Vagina (tissue), 2 donors: ENCODE results near the gene FAM204A. TPM values are rescaled to one million over a fixed set of nuclear protein-coding genes. Genes with fewer than 3 reads are reported as not detected.

Experiments
- DNase-seq, 2 donors: peaks; one replicate each; pipeline ENCODE4 v3.0.0-alpha.2; 2017; ENCODE audit errors: extremely low spot score in 2 of 2
- H3K27ac ChIP-seq: fragments of 200-600 bp; sonication (generic); one replicate; pipeline ENCODE4 v1.5.1; 2019
- H3K27me3 ChIP-seq: fragments of 200-600 bp; sonication (generic); one replicate; pipeline ENCODE4 v1.5.1; 2019
- H3K36me3 ChIP-seq, 2 donors: fragments of 200-600 bp; sonication (generic); one replicate each; pipeline ENCODE4 v1.5.1; 2017 to 2019
- H3K4me1 ChIP-seq: fragments of 200-600 bp; sonication (generic); one replicate; pipeline ENCODE4 v1.5.1; 2019
- H3K4me3 ChIP-seq, 2 donors: fragments of 200-600 bp; sonication (generic); 1 replicate in 1 of 2; 2 replicates in 1 of 2; pipeline ENCODE4 v1.5.1; 2016 to 2019
- H3K9me3 ChIP-seq: fragments of 200-600 bp; sonication (generic); one replicate; pipeline ENCODE4 v1.5.1; 2019
- CTCF ChIP-seq, 3 experiments: fragments of 450-650 bp in 2 of 3; fragments of 200-600 bp in 1 of 3; sonication (generic) in 1 of 3; IDR thresholded peaks; one replicate each; pipeline ENCODE4 v1.5.1; 2017 to 2019; ENCODE audit warnings: antibody characterized with exemption in 3 of 3, mild to moderate bottlenecking in 2 of 3, moderate library complexity in 2 of 3
- POLR2A ChIP-seq, 2 donors: fragments of 450-650 bp; IDR thresholded peaks; one replicate each; pipeline ENCODE4 v1.6.1; 2017; ENCODE audit warnings: antibody characterized with exemption in 2 of 2, mild to moderate bottlenecking in 2 of 2, moderate library complexity in 2 of 2
- POLR2AphosphoS5 ChIP-seq, 2 donors: sonication (generic); formaldehyde crosslinking; IDR thresholded peaks; one replicate each; pipeline ENCODE4 v1.9.0; 2017; ENCODE audit warnings: antibody characterized with exemption in 2 of 2, mild to moderate bottlenecking in 2 of 2, low read depth in 1 of 2; ENCODE audit not compliant: insufficient read depth in 1 of 2
- intact Hi-C: fragments of 100-400 bp; cut with DNase I; formaldehyde crosslinking; loops from one replicate; pipeline ENCODE4 v1.15.1; 2023
- total RNA-seq: library from RNA; depleted of rRNA; stranded (reverse); fragments of >200 nt; gene quantifications from one replicate; pipeline ENCODE4 v1.2.3, GENCODE V29; 2016

FAM204A gene
- total RNA-seq, 1 donor from 2014 or later, result 23.1 TPM

- no peaks in the 10 kb centered on the region for H3K36me3 ChIP-seq
- intact Hi-C loops, result no loop called here
- H3K9me3 ChIP-seq, result no peaks in the 10 kb centered on the region
- TF ChIP-seq CTCF (IDR thresholded peaks at IDR 0.05) (no peak), POLR2AphosphoS5 (IDR thresholded peaks at IDR 0.05; ENCODE audit: insufficient read depth in 1 of 2, low read depth in 1 of 2) (no peak), POLR2A (IDR thresholded peaks at IDR 0.05) (no peak)
- H3K4me3 ChIP-seq, result no peak overlapping the region
- H3K27ac ChIP-seq, result no peak overlapping the region
- H3K4me1 ChIP-seq, result peaks cover under 1% of the 10 kb centered on the region
- DNase-seq, result no peak
- no peaks in the 10 kb centered on the region for H3K27me3 ChIP-seq
Observed at GRCh38 chr10:118266098-118266748, 75.9 kb downstream of the FAM204A start.

- Histone ChIP-seq H3K9me3 (no peaks in the 10 kb centered on the region), H3K36me3 (no peaks in the 10 kb centered on the region), H3K27ac (no peak overlapping the region), H3K27me3 (no peaks in the 10 kb centered on the region), H3K4me3 (no peak overlapping the region), H3K4me1 (no peaks in the 10 kb centered on the region)
- intact Hi-C loops, result no loop called here
- TF ChIP-seq POLR2AphosphoS5 (IDR thresholded peaks at IDR 0.05; ENCODE audit: insufficient read depth in 1 of 2, low read depth in 1 of 2) (no peak), CTCF (IDR thresholded peaks at IDR 0.05) (no peak), POLR2A (IDR thresholded peaks at IDR 0.05) (no peak)
- DNase-seq, result no peak
Observed at GRCh38 chr10:118264838-118265470, 77.2 kb downstream of the FAM204A start.

- DNase-seq, result no peak
- no peaks in the 10 kb centered on the region for H3K27me3 ChIP-seq
- no peaks in the 10 kb centered on the region for H3K9me3 ChIP-seq
- TF ChIP-seq CTCF (IDR thresholded peaks at IDR 0.05), result no peak
- no peak for TF ChIP-seq POLR2A (IDR thresholded peaks at IDR 0.05)
- TF ChIP-seq POLR2AphosphoS5 (IDR thresholded peaks at IDR 0.05; ENCODE audit: insufficient read depth in 1 of 2, low read depth in 1 of 2), result no peak
- H3K36me3 ChIP-seq, result no peaks in the 10 kb centered on the region
- no peak overlapping the region for H3K27ac ChIP-seq
- no peak overlapping the region for H3K4me3 ChIP-seq
- intact Hi-C loops, result no loop called here
- H3K4me1 ChIP-seq, result no peaks in the 10 kb centered on the region
Observed at GRCh38 chr10:118264252-118264651, 77.9 kb downstream of the FAM204A start.

- Histone ChIP-seq H3K27me3 (no peaks in the 10 kb centered on the region), H3K4me3 (no peak overlapping the region), H3K4me1 (no peaks in the 10 kb centered on the region), H3K9me3 (no peaks in the 10 kb centered on the region), H3K27ac (no peak overlapping the region), H3K36me3 (no peaks in the 10 kb centered on the region)
- DNase-seq, result no peak
- intact Hi-C loops, result no loop called here
- TF ChIP-seq CTCF (IDR thresholded peaks at IDR 0.05), result no peak
- TF ChIP-seq POLR2AphosphoS5 (IDR thresholded peaks at IDR 0.05; ENCODE audit: insufficient read depth in 1 of 2, low read depth in 1 of 2), result no peak
- TF ChIP-seq POLR2A (IDR thresholded peaks at IDR 0.05), result no peak
Observed at GRCh38 chr10:118262538-118262937, 79.6 kb downstream of the FAM204A start.

- H3K36me3 ChIP-seq, result no peaks in the 10 kb centered on the region
- no peak for DNase-seq
- intact Hi-C loops, result no loop called here
Observed at GRCh38 chr10:118259288-118259906, 82.7 kb downstream of the FAM204A start.

More at GRCh38 chr10:118259288-118259906, 82.7 kb downstream of the FAM204A start:
- Histone ChIP-seq H3K4me3 (no peak overlapping the region), H3K9me3 (no peaks in the 10 kb centered on the region), H3K27ac (no peak overlapping the region), H3K27me3 (no peaks in the 10 kb centered on the region), H3K4me1 (no peaks in the 10 kb centered on the region)
- TF ChIP-seq CTCF (IDR thresholded peaks at IDR 0.05) (no peak), POLR2AphosphoS5 (IDR thresholded peaks at IDR 0.05; ENCODE audit: insufficient read depth in 1 of 2, low read depth in 1 of 2) (no peak)
